A673 (cell line): Measurements from ENCODE around the gene SLIT3.

Source experiments
- CTCF ChIP-seq: fragments of 300-800, 200-600 bp; sonication (generic); conservative IDR thresholded peaks from 2 replicates; pipeline ENCODE4 v1.5.1; 2017; ENCODE audit warnings: low read depth, mild to moderate bottlenecking, antibody characterized with exemption, low read length, moderate library complexity, mixed read lengths
- EZH2 ChIP-seq: fragments of 200-600 bp; sonication (generic); IDR thresholded peaks from 2 replicates; pipeline ENCODE4 v1.6.1; 2017; ENCODE audit warnings: borderline replicate concordance, low read depth, mild to moderate bottlenecking, mixed read lengths, antibody characterized with exemption, low read length; ENCODE audit not compliant: poor library complexity, severe bottlenecking

- no peak for TF ChIP-seq EZH2
- TF ChIP-seq CTCF, result no peak
Observed at GRCh38 chr5:168693297-168693696, 607.6 kb downstream of the SLIT3 start.
